ENCODE results near the gene NTM.
"Not testable (repeated sequence)": the region's sequence is repeated elsewhere in the genome, so short reads cannot be mapped to it uniquely, and the experiment has no call there.

NTM gene

GRCh38 chr11:131906963-131907362 is 536.5 kb downstream of the NTM start:
- DNase-seq (ENCODE audit: low read depth in 1 of 2, low spot score in 1 of 2) = no peak

- no peak for DNase-seq (ENCODE audit: low read depth in 1 of 2, low spot score in 1 of 2)
These were observed 537.0 kb downstream of the NTM start for GRCh38 chr11:131907371-131907770.

DNA sequence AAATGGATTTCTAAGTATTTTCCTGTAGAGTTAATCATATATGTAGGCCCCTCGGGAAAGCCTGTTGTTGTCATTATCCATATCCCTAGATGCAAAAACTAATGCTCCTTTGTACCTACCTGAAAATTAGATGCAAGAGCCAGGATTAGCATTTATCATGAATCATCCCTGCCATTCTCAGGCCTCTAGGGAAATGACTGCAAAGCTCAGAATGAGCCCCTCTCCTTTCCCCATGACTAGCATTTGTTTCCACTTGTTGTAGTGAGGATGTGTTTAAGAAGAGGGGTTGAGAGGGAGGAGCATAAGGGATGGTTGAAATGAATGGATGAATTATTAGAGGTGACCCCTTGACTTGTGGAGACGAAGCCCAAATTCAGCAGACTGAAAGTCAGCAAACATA is 537.9 kb downstream of the NTM start:
- DNase-seq (ENCODE audit: low read depth in 1 of 2, low spot score in 1 of 2) = no peak

DNA sequence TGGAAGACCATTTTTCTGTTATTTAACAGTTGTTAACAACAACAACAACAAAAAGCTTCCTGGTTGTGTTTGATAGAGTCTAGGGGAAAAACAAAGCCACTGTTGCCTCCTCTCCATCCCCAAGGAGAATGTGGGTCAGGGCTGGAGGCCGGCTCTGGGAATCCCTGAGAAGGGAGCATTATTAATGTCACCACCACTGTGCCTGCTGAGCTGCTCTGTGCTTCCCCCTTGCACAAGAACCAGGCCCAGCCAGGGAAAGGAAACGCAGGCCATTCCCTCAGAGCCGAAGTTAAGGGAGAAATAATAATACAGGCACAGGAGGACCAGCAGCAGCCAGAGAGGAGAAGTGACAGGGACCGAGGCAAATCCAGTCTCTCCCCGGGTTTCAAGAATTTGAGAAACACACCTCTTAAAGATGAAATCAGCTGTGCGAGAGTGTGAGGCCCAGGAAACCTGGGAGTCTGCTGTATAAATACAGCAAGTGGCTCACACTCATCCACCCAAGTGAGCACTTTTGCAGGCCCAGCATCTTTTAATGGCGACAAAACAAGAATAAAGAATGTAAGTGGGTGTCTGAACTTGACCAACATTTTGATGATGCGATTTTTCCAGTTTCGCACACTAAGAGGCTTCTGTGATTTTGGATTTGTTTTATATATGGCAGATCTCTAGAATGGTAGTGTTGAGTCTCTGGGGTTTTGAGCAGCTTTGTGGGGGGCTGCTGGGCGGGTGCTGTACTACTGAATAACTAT is 539.2 kb downstream of the NTM start:
- DNase-seq (ENCODE audit: low read depth in 1 of 2, low spot score in 1 of 2) = no peak

DNA sequence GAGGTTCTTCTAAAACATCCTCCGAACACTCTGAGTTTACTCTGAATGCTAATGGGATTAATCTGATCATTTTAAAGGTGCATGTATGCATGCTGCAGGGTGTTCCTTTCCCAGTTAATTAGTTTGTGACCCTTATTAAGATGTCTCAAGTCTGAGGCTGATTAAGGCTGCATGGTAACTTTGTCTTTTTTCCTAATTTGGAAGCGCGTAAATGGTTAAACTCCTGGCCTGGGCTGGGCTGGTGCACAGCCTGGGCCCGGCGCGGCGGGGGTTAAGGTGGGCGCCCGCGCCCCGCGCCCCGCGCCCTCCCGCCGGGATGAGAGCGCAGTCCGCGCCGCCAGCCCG is 539.7 kb downstream of the NTM start:
- no peak for DNase-seq (ENCODE audit: low read depth in 1 of 2, low spot score in 1 of 2)

DNA sequence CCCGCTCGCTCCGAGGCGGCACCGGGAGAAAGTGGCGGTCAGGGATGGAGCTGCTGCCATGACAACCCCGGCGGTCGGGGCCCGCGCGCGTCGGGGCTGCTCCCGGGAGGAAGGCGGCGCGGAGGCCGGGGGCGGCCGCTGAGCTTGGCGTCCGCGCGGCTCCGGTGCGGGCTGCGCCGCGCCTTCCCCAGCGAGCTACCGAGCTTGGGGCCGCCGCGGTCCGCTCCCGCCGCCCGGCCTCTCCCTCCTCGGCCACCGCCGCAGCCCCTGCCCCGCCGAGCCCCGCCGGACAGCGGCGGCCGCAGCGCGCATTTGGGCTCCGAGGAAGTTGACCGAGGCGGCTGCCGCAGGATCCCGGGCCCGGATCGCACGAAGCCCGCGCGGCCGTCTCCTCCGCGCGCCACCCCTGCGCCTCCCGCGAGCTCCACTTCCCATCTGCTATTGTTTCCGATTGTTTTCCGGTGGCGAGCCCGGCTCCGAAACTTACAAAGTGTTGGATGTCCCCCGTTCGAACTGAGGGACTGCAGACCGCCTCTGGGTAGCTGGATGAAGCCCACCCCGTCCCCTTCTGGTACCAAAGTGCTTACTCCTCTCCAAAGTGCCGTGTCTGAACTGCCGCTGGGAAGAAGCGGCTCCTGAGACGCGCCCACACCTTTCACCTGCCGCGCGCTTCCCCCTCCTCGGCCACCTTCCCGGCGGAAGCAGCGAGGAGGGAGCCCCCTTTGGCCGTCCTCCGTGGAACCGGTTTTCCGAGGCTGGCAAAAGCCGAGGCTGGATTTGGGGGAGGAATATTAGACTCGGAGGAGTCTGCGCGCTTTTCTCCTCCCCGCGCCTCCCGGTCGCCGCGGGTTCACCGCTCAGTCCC is 540.3 kb downstream of the NTM start:
- no peak for DNase-seq (ENCODE audit: low read depth in 1 of 2, low spot score in 1 of 2)

DNA sequence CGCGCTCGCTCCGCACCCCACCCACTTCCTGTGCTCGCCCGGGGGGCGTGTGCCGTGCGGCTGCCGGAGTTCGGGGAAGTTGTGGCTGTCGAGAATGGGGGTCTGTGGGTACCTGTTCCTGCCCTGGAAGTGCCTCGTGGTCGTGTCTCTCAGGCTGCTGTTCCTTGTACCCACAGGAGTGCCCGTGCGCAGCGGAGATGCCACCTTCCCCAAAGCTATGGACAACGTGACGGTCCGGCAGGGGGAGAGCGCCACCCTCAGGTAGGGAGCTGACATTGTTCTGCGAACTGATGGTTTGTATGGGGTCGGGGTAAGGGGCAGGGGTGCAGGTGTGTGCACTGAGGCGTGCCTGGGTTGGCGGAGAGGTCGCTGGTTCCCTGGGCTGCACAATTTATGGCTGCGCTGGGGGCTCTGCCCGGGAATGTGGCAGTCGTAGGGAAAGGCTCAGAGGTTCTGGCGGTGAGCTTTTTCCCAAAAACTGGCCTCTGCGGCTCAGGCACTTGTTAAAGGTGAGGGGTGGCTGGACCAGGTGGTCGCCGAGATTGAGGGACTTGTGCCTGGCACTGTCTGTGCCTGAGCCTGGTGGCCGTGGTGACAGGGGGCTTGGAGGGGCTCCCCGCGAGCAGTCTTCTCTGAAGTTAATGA is 541.1 kb downstream of the NTM start:
- DNase-seq (ENCODE audit: low read depth in 1 of 2, low spot score in 1 of 2) = not testable (repeated sequence)

GRCh38 chr11:131912134-131912533 is 541.7 kb downstream of the NTM start:
- no peak for DNase-seq (ENCODE audit: low read depth in 1 of 2, low spot score in 1 of 2)

GRCh38 chr11:131913267-131913666 is 542.9 kb downstream of the NTM start:
- DNase-seq (ENCODE audit: low read depth in 1 of 2, low spot score in 1 of 2) = no peak

DNA sequence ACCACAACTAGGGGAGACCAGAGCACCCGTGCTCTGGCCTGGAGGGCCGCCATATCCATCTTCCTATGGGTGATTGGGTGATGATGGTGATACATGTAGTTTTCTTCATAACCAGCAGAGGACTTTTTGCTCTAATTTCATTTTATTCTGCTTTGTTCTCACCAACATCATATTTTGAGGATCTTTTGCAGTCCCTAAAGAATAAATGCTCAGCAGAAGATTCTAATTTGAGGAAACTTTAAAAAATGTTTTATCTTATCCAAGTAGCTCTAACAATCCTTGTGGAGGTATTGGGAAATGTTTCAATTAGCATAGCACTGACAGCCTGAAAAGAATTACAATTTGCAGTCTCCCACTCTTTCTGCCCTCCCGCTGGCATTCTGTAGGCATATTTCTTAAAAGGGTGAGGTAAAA is 544.0 kb downstream of the NTM start:
- DNase-seq (ENCODE audit: low read depth in 1 of 2, low spot score in 1 of 2) = no peak

- DNase-seq (ENCODE audit: low read depth in 1 of 2, low spot score in 1 of 2) = no peak
These were observed 546.2 kb downstream of the NTM start for GRCh38 chr11:131916638-131917037.

GRCh38 chr11:131917634-131918384 is 547.4 kb downstream of the NTM start:
- DNase-seq (ENCODE audit: low read depth in 1 of 2, low spot score in 1 of 2) = no peak

GRCh38 chr11:131918663-131919062 is 548.2 kb downstream of the NTM start:
- DNase-seq (ENCODE audit: low read depth in 1 of 2, low spot score in 1 of 2) = no peak

DNA sequence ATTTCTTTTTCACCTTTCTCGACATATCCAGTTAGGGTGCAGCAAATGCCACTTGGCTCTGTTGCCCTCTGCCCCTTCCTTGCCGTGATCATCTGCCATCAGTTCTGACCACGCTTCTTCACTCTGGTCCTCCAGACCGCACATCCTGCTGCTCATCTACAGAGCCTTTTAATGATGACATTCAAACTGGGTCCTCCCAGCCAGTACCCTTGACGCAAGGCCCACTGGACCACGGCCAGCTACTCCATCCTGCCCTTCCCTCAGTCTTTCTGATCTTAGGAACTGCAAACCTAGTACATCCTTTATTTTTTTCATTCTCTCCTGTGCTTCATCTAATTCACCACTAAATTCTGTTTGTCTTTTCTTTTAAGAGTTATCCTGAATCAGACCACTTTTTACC is 551.8 kb downstream of the NTM start:
- DNase-seq (ENCODE audit: low read depth in 1 of 2, low spot score in 1 of 2) = no peak

GRCh38 chr11:131923309-131923708 is 552.9 kb downstream of the NTM start:
- no peak for DNase-seq (ENCODE audit: low read depth in 1 of 2, low spot score in 1 of 2)

DNA sequence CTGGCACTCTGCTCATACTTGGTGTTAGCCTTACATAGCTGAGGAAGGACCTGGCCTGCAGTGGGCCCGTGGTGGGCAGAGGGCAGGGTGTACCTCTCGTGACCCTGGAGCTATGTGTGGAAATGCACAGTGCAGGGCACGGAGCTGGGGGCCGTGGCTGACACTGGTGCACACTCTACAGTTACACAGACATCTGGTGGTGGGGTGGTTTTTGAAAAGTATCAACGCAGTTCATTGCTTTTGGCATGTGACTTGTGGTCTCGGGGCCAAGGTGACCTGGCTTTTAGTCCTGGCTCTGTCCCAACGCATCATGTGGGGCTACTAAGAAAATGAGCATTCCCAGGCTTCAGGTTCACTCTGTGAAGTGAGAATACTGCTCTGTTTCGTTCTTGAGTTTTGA is 553.6 kb downstream of the NTM start:
- no peak for DNase-seq (ENCODE audit: low read depth in 1 of 2, low spot score in 1 of 2)

DNA sequence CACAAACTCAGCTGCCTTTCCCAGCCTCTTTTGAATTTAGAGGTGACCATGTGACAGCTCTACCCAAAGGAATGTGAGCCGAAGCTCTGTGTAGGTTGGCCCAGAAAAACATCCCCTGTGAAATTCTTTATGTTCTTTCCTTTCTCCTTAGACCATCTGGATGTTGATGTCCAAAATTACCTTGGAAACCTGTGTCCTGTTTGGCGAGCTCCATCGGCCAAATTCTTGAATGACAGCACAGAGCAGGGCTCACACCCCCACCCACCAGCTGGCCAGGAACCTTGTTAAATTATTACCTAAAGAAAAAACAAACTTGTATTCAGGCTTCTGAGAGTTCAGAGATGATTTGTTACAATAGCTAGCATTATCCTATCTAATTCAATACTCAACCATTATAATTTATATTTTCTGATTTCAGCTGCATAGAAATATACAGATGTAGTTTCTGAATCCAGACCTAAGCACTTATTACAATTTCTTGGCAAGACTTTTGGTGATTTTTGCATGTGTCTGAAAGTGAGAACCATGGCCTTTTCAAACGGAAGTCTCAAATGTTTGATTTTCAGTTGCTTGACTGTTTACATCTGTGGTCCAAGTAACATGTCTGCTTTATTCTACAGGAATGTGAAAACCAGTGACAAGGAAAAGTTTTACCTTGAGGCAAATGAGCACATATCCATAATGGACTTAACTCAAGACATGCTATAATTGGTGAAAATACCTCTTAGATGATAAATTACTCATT is 554.2 kb downstream of the NTM start:
- DNase-seq (ENCODE audit: low read depth in 1 of 2, low spot score in 1 of 2) = no peak

DNA sequence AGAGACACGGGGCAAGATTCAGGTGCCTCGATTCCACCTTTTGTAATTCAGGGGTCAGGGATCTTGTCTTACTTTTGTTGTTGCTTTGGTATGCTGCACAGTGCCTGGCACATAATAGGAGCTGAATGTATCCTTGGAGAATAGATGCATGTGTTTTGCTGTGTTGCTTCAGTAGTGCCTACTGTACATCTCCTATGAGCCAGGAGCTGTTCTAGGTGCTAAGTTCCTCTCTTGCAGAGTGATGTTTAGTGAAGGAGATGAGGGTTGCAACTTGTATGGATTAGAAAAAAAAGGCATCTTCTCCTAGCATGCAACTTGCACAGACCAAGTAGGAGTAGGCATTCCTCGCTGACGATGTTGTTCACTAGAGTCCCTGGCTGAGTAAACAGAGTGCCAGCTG is 555.4 kb downstream of the NTM start:
- DNase-seq (ENCODE audit: low read depth in 1 of 2, low spot score in 1 of 2) = no peak

- DNase-seq (ENCODE audit: low read depth in 1 of 2, low spot score in 1 of 2) = no peak
These were observed 558.6 kb downstream of the NTM start for GRCh38 chr11:131928992-131929391.

DNA sequence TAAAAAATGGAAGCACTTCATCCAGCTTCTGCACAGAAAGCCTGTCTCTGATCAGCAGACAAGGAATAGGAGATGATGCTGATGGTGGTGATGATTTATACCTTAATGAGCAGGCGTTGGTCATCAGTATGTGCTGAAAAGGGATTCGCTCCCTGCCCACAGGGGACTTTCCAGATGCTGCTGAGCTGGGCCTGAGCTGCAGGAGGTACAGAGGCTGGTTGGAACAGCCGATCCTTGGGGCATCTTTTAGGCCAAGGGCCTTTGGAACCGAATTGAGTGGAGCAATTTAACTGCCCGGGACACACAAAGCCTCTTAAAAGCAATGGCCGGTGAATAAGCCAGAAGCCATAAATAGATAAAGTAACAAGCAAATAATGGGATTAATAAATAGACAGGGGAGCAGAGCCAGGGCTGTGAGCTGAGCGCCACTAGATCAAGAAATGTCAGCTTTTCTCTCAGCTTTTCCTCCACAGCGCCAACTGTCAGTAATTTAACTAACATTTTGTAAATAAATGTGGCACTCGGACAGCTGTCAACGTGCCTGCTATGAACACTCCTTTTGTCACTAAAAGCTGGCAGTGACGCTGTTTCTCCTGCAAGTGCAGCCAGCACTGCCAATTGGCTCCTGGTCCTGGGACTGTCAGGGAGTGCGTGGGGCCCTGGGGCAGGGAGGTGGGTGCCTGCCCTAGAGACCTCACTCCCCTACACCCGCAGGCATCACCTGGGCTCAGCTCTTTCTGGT is 562.3 kb downstream of the NTM start:
- no peak for DNase-seq (ENCODE audit: low read depth in 1 of 2, low spot score in 1 of 2)
